Measurements from ENCODE around the gene CMC4. TPM values are rescaled to one million over a fixed set of nuclear protein-coding genes. Genes with fewer than 3 reads are reported as not detected.

Gene CMC4
- total RNA-seq, 1 donor from 2014 or later, result 21.9 TPM

DNA sequence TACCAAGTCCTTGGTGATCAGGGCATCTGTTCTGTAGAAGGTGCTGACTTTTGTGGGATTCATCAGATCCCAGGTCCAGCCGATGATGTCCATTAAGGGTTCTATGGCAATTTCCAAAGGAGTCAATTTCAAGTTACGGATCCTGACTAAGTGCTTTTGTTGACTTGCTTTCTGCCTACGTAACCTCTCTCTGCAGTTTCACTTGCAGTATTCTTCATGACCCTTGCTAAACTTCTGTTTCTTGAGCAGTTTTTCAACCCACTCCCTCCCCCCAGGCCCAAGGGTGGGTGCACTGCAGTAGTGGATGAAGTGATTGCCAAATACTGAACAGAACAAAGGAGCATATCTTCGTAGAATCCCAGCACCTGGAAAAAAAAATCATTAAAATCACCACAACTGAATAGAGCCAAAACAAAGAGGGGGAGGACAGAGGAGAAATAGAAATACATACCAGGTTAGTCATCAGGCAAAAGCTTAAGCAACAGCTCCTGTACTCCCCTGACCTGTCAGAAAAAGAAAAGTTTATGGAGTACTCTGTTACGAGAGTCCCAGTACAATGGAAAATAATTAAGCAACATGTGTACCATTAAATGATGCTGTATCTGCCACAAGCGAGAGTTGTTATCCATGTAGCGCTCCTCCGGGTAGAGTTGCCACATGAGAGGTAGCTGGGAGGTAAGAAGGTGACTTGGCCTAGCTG lies 5.8 kb downstream of the CMC4 start:
- H3K4me1 ChIP-seq, result peaks cover 13% of the 10 kb centered on the region
- TF ChIP-seq POLR2AphosphoS5 (IDR thresholded peaks at IDR 0.05; ENCODE audit: insufficient read depth in 1 of 2, low read depth in 1 of 2) (no peak), POLR2A (IDR thresholded peaks at IDR 0.05) (no peak)
- TF ChIP-seq, protein P1, sequence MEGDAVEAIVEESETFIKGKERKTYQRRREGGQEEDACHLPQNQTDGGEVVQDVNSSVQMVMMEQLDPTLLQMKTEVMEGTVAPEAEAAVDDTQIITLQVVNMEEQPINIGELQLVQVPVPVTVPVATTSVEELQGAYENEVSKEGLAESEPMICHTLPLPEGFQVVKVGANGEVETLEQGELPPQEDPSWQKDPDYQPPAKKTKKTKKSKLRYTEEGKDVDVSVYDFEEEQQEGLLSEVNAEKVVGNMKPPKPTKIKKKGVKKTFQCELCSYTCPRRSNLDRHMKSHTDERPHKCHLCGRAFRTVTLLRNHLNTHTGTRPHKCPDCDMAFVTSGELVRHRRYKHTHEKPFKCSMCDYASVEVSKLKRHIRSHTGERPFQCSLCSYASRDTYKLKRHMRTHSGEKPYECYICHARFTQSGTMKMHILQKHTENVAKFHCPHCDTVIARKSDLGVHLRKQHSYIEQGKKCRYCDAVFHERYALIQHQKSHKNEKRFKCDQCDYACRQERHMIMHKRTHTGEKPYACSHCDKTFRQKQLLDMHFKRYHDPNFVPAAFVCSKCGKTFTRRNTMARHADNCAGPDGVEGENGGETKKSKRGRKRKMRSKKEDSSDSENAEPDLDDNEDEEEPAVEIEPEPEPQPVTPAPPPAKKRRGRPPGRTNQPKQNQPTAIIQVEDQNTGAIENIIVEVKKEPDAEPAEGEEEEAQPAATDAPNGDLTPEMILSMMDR (IDR thresholded peaks at IDR 0.05), result no peak
- DNase-seq (ENCODE audit: extremely low spot score in 2 of 2), result no peak
- no peaks in the 10 kb centered on the region for H3K36me3 ChIP-seq
- no peak overlapping the region for H3K27ac ChIP-seq
- no peak overlapping the region for H3K4me3 ChIP-seq
- no peaks in the 10 kb centered on the region for H3K9me3 ChIP-seq
- H3K27me3 ChIP-seq, result no peaks in the 10 kb centered on the region
- intact Hi-C loops (cut with DNase I), result no loop called here

DNA sequence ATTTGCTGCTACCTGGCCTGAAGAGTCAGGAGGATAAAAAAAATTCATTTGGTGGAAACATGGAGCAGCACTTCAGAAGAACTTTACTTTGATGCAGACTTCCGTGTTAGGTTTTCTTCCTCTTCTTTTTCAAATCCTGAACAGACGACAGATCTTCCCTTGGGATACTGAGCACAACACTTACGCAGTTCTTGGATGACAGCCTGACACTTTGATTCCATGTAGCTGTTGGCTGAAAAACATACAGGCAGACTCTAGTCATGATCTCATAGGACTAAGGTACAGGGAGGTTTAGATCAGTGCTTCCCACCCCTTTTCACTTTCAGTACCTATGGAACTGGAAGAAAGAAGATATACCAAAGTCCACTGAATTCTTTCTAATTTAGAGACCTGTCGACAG lies 9.2 kb downstream of the CMC4 start:
- Histone ChIP-seq H3K27ac (no peak overlapping the region), H3K27me3 (no peaks in the 10 kb centered on the region), H3K36me3 (no peaks in the 10 kb centered on the region), H3K9me3 (no peaks in the 10 kb centered on the region), H3K4me3 (no peak overlapping the region), H3K4me1 (no peaks in the 10 kb centered on the region)
- TF ChIP-seq POLR2AphosphoS5 (IDR thresholded peaks at IDR 0.05; ENCODE audit: insufficient read depth in 1 of 2, low read depth in 1 of 2), result no peak
- intact Hi-C loops (cut with DNase I), result no loop called here
- DNase-seq (ENCODE audit: extremely low spot score in 2 of 2), result no peak

DNA sequence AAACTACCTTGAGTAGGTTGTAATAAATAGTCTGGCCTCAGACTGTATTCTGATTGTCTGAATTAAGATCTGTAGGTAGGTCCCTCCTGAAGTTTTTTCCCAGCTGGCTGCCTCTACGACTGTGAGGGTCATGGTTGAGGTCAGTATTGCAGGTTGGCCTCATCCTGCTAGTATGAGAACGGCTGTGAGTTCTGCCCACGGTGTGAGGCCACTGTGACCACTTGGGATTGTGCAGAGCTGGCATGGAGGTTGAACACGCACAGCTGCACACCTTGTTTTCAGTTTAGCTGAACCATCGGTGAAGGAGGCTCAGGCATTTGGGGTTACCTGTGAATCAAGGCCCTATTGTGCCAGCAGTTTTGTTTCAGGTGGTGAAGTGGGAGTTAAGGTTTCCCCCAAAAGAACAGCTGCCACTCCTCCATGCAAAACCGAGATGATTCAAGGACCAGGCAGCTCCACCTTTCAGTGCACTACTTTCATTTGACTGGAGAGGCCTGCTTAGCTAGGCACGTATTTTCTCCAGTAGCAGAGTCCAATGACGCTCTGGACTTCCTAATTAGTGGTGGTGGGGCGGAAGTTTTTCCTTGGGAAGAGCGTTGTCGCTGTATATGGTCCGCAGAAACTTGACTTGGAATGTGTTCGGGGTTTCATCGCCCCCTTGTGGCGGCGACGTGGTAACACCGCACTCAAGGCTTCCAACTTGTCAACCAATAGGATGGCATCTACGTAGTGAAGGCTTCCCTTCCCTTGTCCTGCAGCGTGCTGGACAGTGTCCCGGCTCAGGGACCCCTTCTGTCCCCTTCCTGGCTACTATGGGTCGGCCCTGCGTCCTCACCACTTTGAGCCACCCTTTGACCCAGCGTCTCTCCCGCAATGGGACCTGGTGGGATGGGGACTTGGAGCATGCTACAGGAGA lies 13.8 kb downstream of the CMC4 start:
- intact Hi-C loops (cut with DNase I), result loop anchor here (10.0 kb wide), 1 partner anchor 72 kb away; no protein-coding TSS in a partner anchor
- Histone ChIP-seq H3K9me3 (no peaks in the 10 kb centered on the region), H3K4me3 (no peak overlapping the region), H3K27me3 (no peaks in the 10 kb centered on the region), H3K27ac (peak overlapping the region; percentile 20), H3K36me3 (no peaks in the 10 kb centered on the region), H3K4me1 (no peaks in the 10 kb centered on the region)
- TF ChIP-seq, protein P1 (IDR thresholded peaks at IDR 0.05), result peak; percentile 26 to 81 (median 58)
- no peak for TF ChIP-seq POLR2AphosphoS5 (IDR thresholded peaks at IDR 0.05; ENCODE audit: insufficient read depth in 1 of 2, low read depth in 1 of 2)
- DNase-seq (ENCODE audit: extremely low spot score in 2 of 2), result no peak

DNA sequence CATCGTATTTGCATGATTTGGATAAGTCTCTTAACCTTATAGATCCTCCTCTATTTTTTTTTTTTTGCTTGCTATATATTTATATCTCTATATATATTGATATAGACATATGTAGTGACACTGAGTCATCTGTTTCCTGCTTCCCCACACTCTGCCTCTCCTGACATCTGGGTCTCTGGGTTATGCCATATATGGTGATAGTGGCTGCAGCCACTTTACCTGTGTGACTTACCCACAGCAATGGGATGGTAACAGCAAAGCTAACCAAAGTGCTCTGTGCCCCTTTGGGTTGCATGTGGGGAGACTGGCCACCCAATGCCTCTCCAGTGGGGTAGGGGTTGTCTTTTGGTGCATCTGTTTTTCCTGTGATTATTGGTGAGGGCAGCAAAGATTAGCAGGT lies 14.5 kb downstream of the CMC4 start:
- no peak overlapping the region for H3K4me3 ChIP-seq
- no peaks in the 10 kb centered on the region for H3K36me3 ChIP-seq
- H3K27me3 ChIP-seq, result no peaks in the 10 kb centered on the region
- no peak overlapping the region for H3K27ac ChIP-seq
- no peaks in the 10 kb centered on the region for H3K4me1 ChIP-seq
- H3K9me3 ChIP-seq, result no peaks in the 10 kb centered on the region
- intact Hi-C loops (cut with DNase I), result loop anchor here (10.0 kb wide), 1 partner anchor 72 kb away; no protein-coding TSS in a partner anchor
- DNase-seq (ENCODE audit: extremely low spot score in 2 of 2), result no peak
- TF ChIP-seq POLR2AphosphoS5 (IDR thresholded peaks at IDR 0.05; ENCODE audit: insufficient read depth in 1 of 2, low read depth in 1 of 2) (no peak), POLR2A (IDR thresholded peaks at IDR 0.05) (no peak)
- TF ChIP-seq, protein P1 (IDR thresholded peaks at IDR 0.05), result no peak

DNA sequence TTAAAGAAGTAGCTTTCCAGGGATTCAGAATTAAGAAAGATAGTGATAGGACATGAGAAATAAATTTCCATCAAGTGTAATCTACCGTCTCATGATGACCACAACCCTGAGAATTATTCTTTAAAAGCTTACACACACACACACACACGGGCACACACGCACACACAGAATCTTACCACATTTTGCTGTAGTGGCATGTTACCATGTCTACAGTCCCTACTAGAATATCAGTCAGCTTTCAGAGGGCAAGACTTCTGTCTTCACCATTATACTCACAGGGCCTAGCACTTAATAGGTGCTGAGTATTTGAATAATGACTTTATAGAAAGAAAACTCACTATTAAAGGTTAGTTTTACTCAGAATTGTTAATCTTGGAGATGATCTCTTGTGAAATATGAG lies 15.4 kb downstream of the CMC4 start:
- intact Hi-C loops (cut with DNase I), result loop anchor here (10.0 kb wide), 1 partner anchor 71 kb away; no protein-coding TSS in a partner anchor
- Histone ChIP-seq H3K27ac (no peak overlapping the region), H3K36me3 (no peaks in the 10 kb centered on the region), H3K4me1 (no peaks in the 10 kb centered on the region), H3K27me3 (no peaks in the 10 kb centered on the region), H3K4me3 (no peak overlapping the region), H3K9me3 (no peaks in the 10 kb centered on the region)
- no peak for DNase-seq (ENCODE audit: extremely low spot score in 2 of 2)
- no peak for TF ChIP-seq POLR2A (IDR thresholded peaks at IDR 0.05)
- TF ChIP-seq, protein P1 (IDR thresholded peaks at IDR 0.05), result no peak
- no peak for TF ChIP-seq POLR2AphosphoS5 (IDR thresholded peaks at IDR 0.05; ENCODE audit: insufficient read depth in 1 of 2, low read depth in 1 of 2)
